PC-3 (cell line): ENCODE data around the gene SCN8A. TPM values are rescaled to one million over a fixed set of nuclear protein-coding genes. Genes with fewer than 3 reads are reported as not detected.

Experiments used
- ATAC-seq: fragments of 200-7000 bp; cut with Tn5 transposase; 2 replicates; pipeline ENCODE4 v1.9.1; 2020; ENCODE audit warnings: mild to moderate bottlenecking, moderate library complexity
- BruUV-seq: library from RNA; stranded (reverse); fragments of 400-500 nt; replicated peaks from 2 replicates; lab custom pipeline; 2021; lab: Mats Ljungman, UMichigan
- CTCF ChIA-PET: fragments of 300-600 bp; sonication (Branson Sonifier 250); formaldehyde crosslinking; loops from one replicate; lab custom pipeline; 2022; ENCODE audit warnings: antibody characterized with exemption; lab: Charles Lee
- POLR2A ChIA-PET: fragments of 300-600 bp; sonication (Branson Sonifier 250); formaldehyde crosslinking; loops from one replicate; lab custom pipeline; 2022; ENCODE audit warnings: antibody characterized with exemption; ENCODE audit not compliant: unreplicated experiment; lab: Charles Lee
- DNase-seq: peaks from one replicate; pipeline ENCODE4 v3.0.0-alpha.2; 2015
- H2AFZ ChIP-seq: fragments of 300-600 bp; sonication (generic); 2 replicates; pipeline ENCODE4 v1.6.0; 2016; ENCODE audit warnings: antibody characterized with exemption, low read length
- H3F3A ChIP-seq: fragments of 300-600 bp; sonication (generic); one replicate; pipeline ENCODE4 v1.6.0; 2017; ENCODE audit warnings: antibody characterized with exemption, low read length, control low read depth, mild to moderate bottlenecking; ENCODE audit not compliant: unreplicated experiment
- H3K27ac ChIP-seq: fragments of 300-600 bp; sonication (generic); 2 replicates; pipeline ENCODE4 v1.5.1; 2016; ENCODE audit warnings: mild to moderate bottlenecking, low read length
- H3K27me3 ChIP-seq: fragments of 300-600 bp; sonication (generic); 2 replicates; pipeline ENCODE4 v1.6.1; 2016; ENCODE audit warnings: low read length, mixed read lengths
- H3K36me3 ChIP-seq: fragments of 300-600 bp; sonication (generic); 2 replicates; pipeline ENCODE4 v1.6.1; 2016; ENCODE audit warnings: low read depth, mixed run types, low read length, mixed read lengths
- H3K4me1 ChIP-seq: fragments of 300-600 bp; sonication (generic); 2 replicates; pipeline ENCODE4 v1.5.1; 2016; ENCODE audit warnings: low read length; ENCODE audit not compliant: insufficient read depth
- H3K4me2 ChIP-seq: fragments of 300-600 bp; sonication (generic); 2 replicates; pipeline ENCODE4 v1.6.0; 2016; ENCODE audit warnings: low read length
- H3K4me3 ChIP-seq: fragments of 300-600 bp; sonication (generic); 2 replicates; pipeline ENCODE4 v1.5.1; 2016; ENCODE audit warnings: mild to moderate bottlenecking, low read length, mixed read lengths
- H3K79me2 ChIP-seq: fragments of 300-600 bp; sonication (generic); 2 replicates; pipeline ENCODE4 v1.6.1; 2017; ENCODE audit warnings: low read length, mixed read lengths
- H3K9ac ChIP-seq: fragments of 300-600 bp; sonication (generic); 2 replicates; pipeline ENCODE4 v1.6.0; 2016; ENCODE audit warnings: mild to moderate bottlenecking, low read length
- H3K9me2 ChIP-seq: fragments of 300-600 bp; sonication (generic); replicated peaks from 2 replicates; pipeline ENCODE4 v1.6.1; 2016; ENCODE audit warnings: mixed run types, low read length, mixed read lengths
- H3K9me3 ChIP-seq: fragments of 300-600 bp; sonication (generic); 2 replicates; pipeline ENCODE4 v1.6.1; 2016; ENCODE audit warnings: low read length, mixed read lengths
- H4K20me1 ChIP-seq: fragments of 300-600 bp; sonication (generic); 2 replicates; pipeline ENCODE4 v1.6.1; 2016; ENCODE audit warnings: low read length, mixed read lengths
- EZH2 ChIP-seq: fragments of 300-600 bp; sonication (generic); IDR thresholded peaks from one replicate; pipeline ENCODE4 v1.6.1; 2017; ENCODE audit warnings: antibody characterized with exemption, mild to moderate bottlenecking, low read length; ENCODE audit not compliant: unreplicated experiment
- EZH2phosphoT487 ChIP-seq: fragments of 300-600 bp; sonication (generic); IDR thresholded peaks from 2 replicates; pipeline ENCODE4 v1.6.1; 2018; ENCODE audit warnings: mild to moderate bottlenecking, antibody characterized with exemption, low read length, borderline replicate concordance
- intact Hi-C: fragments of 100-400 bp; cut with micrococcal nuclease; formaldehyde crosslinking; loops from 2 replicates; pipeline ENCODE4 v1.9.0; 2023
- total RNA-seq: library from RNA; depleted of rRNA; stranded (reverse); fragments of >200 nt; gene quantifications from 2 replicates; pipeline ENCODE4 v1.2.3, GENCODE V29; 2014
- TF ChIP-seq, protein P1 (sequence below): fragments of 300-600 bp; sonication (generic); conservative IDR thresholded peaks from 2 replicates; pipeline ENCODE4 v1.5.1; 2017; ENCODE audit warnings: antibody characterized with exemption, low read depth, mild to moderate bottlenecking, low read length

SCN8A gene
- total RNA-seq, 1 experiment from 2014 or later: 12.7 TPM

DNA sequence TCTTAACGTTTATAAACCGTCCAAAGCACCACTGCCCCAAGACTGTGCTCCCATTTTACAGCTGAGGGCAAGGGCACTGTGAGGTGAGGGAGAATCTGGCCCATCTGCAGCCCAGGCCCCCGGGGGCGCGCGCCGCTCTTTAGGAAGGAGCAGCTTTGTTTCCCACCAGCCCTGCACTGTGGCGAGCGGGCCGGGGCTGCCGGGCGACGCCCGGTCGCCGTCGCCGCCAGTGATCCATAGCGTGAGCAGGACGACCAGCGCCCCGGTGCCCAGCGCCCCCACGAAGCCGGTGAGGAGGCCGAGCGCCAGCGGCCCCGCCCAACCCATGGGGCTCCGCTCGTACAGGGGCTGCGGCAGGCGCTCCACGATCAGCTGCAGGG lies 222.9 kb downstream of the SCN8A start:
- Histone ChIP-seq H3K4me2 (peak overlapping the region; percentile 82), H3K9me2 (no peaks in the 10 kb centered on the region), H3F3A (no peaks in the 10 kb centered on the region), H3K9me3 (no peaks in the 10 kb centered on the region), H3K27me3 (no peaks in the 10 kb centered on the region), H3K79me2 (peaks cover 5% of the 10 kb centered on the region; the same call in 1 of the 2 replicates), H4K20me1 (no peaks in the 10 kb centered on the region), H3K4me3 (peak overlapping the region; percentile 61), H3K27ac (no peak overlapping the region), H2AFZ (peak overlapping the region; percentile 79), H3K9ac (peak overlapping the region; percentile 38; the same call in 1 of the 2 replicates), H3K36me3 (no peaks in the 10 kb centered on the region), H3K4me1 (peaks cover 12% of the 10 kb centered on the region; the same call in 1 of the 2 replicates)
- no peak for ATAC-seq
- POLR2A ChIA-PET: no interaction called here
- no peak for DNase-seq
- CTCF ChIA-PET: interaction anchor here (0.6 to 1.3 kb wide), 4 partner anchors 61 to 286 kb away, joined by 3 to 5 read pairs (median 4); no protein-coding TSS in a partner anchor
- BruUV-seq: no TSS peak
- intact Hi-C loops: loop anchor here (1.0 kb wide), 1 partner anchor 61 kb away; no protein-coding TSS in a partner anchor
- TF ChIP-seq EZH2: no peak
- TF ChIP-seq, protein P1, sequence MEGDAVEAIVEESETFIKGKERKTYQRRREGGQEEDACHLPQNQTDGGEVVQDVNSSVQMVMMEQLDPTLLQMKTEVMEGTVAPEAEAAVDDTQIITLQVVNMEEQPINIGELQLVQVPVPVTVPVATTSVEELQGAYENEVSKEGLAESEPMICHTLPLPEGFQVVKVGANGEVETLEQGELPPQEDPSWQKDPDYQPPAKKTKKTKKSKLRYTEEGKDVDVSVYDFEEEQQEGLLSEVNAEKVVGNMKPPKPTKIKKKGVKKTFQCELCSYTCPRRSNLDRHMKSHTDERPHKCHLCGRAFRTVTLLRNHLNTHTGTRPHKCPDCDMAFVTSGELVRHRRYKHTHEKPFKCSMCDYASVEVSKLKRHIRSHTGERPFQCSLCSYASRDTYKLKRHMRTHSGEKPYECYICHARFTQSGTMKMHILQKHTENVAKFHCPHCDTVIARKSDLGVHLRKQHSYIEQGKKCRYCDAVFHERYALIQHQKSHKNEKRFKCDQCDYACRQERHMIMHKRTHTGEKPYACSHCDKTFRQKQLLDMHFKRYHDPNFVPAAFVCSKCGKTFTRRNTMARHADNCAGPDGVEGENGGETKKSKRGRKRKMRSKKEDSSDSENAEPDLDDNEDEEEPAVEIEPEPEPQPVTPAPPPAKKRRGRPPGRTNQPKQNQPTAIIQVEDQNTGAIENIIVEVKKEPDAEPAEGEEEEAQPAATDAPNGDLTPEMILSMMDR: no peak
- TF ChIP-seq EZH2phosphoT487: no peak

DNA sequence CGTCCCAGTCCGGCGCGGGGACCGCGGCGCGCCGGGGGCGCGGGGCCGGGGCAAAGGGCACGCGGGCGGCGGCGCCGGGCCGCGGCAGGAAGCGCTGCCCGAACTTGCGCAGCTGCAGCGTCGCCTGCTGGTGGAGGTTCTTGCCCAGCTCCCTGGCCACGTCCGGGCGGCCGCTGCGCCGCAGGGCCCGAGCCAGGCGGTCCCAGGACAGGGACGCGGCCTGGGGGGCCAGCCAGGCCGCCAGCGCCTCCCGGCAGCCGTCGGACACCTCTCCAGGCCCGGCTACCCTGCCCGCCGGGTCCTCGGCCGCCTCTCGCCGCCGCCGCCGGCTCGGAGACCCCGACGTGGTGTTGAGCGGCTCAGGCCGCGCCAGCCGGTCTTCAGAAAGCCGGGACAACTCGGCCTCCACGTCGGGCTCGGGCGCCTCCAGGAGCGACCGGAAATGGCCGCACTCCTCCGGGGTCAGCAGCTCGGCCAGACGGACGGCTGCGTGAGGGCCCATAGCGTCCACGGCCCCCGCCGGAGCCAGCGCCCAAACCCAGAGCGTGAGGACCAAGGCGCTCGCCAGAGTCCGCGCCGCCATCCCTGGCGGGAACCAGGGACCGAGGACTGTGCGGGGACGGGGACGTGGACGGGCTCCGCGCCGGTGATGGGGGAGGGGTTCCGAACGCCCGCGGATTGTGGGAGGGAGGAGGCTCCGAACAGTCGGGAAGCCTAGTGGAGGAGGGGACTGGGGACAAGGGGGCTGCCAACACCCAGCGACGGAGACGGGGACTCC lies 223.5 kb downstream of the SCN8A start:
- DNase-seq (peak; percentile 78), ATAC-seq (peak; percentile 92)
- intact Hi-C loops: loop anchor here (1.0 kb wide), 1 partner anchor 61 kb away; no protein-coding TSS in a partner anchor
- Histone ChIP-seq H3K9ac (peak overlapping the region; percentile 89), H3K9me2 (no peaks in the 10 kb centered on the region), H3K4me1 (peaks cover 16% of the 10 kb centered on the region; the same call in 1 of the 2 replicates), H3K27ac (0 out of 2 replicates have a peak overlapping the region, but pooled peaks have one; percentile 20), H3K4me2 (peak overlapping the region; percentile 92), H3K36me3 (no peaks in the 10 kb centered on the region), H3K79me2 (peaks cover 8% of the 10 kb centered on the region), H3K4me3 (peak overlapping the region; percentile 87), H4K20me1 (no peaks in the 10 kb centered on the region), H2AFZ (peak overlapping the region; percentile 98), H3K9me3 (no peaks in the 10 kb centered on the region), H3K27me3 (no peaks in the 10 kb centered on the region), H3F3A (no peaks in the 10 kb centered on the region)
- no TSS peak for BruUV-seq
- ChIA-PET POLR2A (no interaction called here), CTCF (interaction anchor here (0.6 to 1.3 kb wide), 4 partner anchors 9 to 1193 kb away, joined by 3 to 11 read pairs (median 4); no protein-coding TSS in a partner anchor)
- TF ChIP-seq, protein P1: peak; percentile 43
- TF ChIP-seq EZH2: no peak
- TF ChIP-seq EZH2phosphoT487: no peak

DNA sequence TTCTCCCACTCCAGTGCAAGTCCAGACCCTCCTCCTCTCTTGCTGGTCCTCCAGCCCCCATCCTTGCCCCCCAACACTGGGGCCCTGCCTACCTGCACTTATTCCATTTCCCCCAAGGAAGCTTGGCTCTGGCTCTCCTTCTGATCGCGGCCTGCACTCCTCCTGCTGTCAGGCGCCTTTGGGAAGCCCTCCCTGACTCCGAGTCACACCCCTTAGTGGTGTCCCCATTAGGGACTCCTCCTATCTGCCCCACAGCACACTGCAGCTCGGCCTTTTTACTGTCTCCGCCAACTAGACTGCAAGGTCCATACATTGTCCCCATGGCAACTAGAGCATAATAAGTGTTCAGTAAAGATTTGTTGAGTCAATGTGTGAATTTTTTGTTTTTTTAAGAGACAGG lies 224.5 kb downstream of the SCN8A start:
- Histone ChIP-seq H3K4me3 (no peak overlapping the region), H3K27ac (no peak overlapping the region), H3K9me3 (no peaks in the 10 kb centered on the region), H3K36me3 (no peaks in the 10 kb centered on the region), H3F3A (no peaks in the 10 kb centered on the region), H3K79me2 (peaks cover 16% of the 10 kb centered on the region), H3K9ac (no peak overlapping the region), H3K9me2 (no peaks in the 10 kb centered on the region), H2AFZ (no peak overlapping the region), H3K4me1 (peaks cover 24% of the 10 kb centered on the region; the same call in 1 of the 2 replicates), H4K20me1 (no peaks in the 10 kb centered on the region), H3K27me3 (no peaks in the 10 kb centered on the region), H3K4me2 (peak overlapping the region; percentile 92)
- TF ChIP-seq EZH2: no peak
- TF ChIP-seq EZH2phosphoT487: no peak
- TF ChIP-seq, protein P1: no peak
- no TSS peak for BruUV-seq
- POLR2A ChIA-PET: no interaction called here
- CTCF ChIA-PET: no interaction called here
- intact Hi-C loops: no loop called here
- DNase-seq (no peak), ATAC-seq (no peak)
